ENCODE results near the gene TIMM21. TPM values are rescaled to one million over a fixed set of nuclear protein-coding genes. Genes with fewer than 3 reads are reported as not detected.

TIMM21 gene, protein sequence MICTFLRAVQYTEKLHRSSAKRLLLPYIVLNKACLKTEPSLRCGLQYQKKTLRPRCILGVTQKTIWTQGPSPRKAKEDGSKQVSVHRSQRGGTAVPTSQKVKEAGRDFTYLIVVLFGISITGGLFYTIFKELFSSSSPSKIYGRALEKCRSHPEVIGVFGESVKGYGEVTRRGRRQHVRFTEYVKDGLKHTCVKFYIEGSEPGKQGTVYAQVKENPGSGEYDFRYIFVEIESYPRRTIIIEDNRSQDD
- total RNA-seq: 14.7 and 26.6 TPM in 2 replicates

GRCh38 chr18:74147779-74148542 lies at the start of gene TIMM21, which contains the start of gene FBXO15:
TSS of gene TIMM21 (plus strand) at chr18:74148523. CDS start at chr18:74148809, 286 bp downstream.
TSS of gene FBXO15 (minus strand) at chr18:74147834. CDS start at chr18:74147785, 49 bp downstream.

Other genes starting within 250 kb of the TIMM21 start
- gene FBXO15, start 689 bp upstream of the TIMM21 start, total RNA-seq: 0.53 and 0.58 TPM in 2 replicates
- gene CYB5A, start 143.4 kb downstream of the TIMM21 start, total RNA-seq: 119 and 127 TPM in 2 replicates
- not detected in 2 replicates for gene C18orf63, start 167.3 kb downstream of the TIMM21 start, total RNA-seq